ENCODE data around the gene DLG1.

DLG1 gene

GRCh38 chr3:196998966-196999760 lies 299.2 kb downstream of the DLG1 start:
- no peak for DNase-seq (ENCODE audit: low read depth, low spot score)

GRCh38 chr3:196997311-196997710 lies 301.1 kb downstream of the DLG1 start:
- no peak for DNase-seq (ENCODE audit: low read depth, low spot score)

- no peak for DNase-seq (ENCODE audit: low read depth, low spot score)
Measured at GRCh38 chr3:196996454-196997265, 301.8 kb downstream of the DLG1 start.

GRCh38 chr3:196995646-196996355 lies 302.6 kb downstream of the DLG1 start:
- DNase-seq (ENCODE audit: low read depth, low spot score), result no peak

GRCh38 chr3:196995027-196995426 lies 303.4 kb downstream of the DLG1 start:
- no peak for DNase-seq (ENCODE audit: low read depth, low spot score)

- DNase-seq (ENCODE audit: low read depth, low spot score), result no peak
Measured at GRCh38 chr3:196994056-196994455, 304.4 kb downstream of the DLG1 start.

All from activated naive CD8-positive, alpha-beta T cell treated with anti-CD3 and anti-CD28 coated beads, Interleukin-2, amount 50 U/mL, for 16 hours (primary cell).